IPS DF 4.7 (cell line): Measurements from ENCODE around the gene XRCC1.
"Not testable (repeated sequence)": the region's sequence is repeated elsewhere in the genome, so short reads cannot be mapped to it uniquely, and the experiment has no call there.

Experiments
- DNase-seq: peaks from one replicate; pipeline ENCODE4 v3.0.0-alpha.2; 2013; ENCODE audit warnings: low spot score; ENCODE audit errors: extremely low read depth

XRCC1 gene

DNA sequence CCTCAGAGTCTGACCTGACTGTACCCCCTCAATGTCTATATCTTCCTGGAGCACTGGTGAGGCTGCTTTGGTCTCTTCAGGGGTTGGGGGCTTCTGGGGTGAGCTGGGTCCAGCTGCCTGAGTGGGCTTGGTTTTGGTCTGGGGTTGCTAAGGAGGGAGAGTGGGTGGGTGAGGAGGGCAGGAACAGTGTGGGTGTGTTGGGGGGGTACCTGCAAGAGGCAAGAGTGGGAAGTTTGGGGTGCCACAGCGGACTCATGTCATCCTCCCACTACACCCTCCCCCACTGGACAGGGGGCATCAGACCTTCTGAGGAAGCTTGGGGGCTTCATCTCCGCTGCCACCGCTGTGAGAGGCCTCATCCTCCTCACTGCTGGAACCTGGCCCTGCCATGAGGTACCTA is 28.7 kb downstream of the XRCC1 start:
- DNase-seq, result no peak

DNA sequence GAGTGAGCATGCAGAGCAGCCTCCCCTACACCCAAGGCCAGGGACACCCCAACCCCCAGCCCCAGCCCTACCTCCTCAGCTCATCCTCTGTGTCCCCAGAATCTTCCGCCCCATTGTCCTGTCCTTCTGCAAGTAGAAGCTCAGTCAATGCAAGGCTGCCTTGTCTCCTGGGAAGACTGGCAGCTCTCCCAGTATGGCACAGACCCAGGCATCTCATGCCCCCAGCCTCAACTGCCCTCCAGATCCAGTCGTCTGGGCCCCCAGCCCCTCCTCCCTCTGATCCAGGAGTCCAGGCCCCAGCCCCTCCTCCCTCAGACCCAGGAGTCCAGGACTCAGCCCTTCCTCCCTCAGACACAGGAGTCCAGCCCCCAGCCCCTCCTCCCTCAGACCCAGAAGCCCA is 29.3 kb downstream of the XRCC1 start:
- no peak for DNase-seq

- no peak for DNase-seq
Observed at GRCh38 chr19:43545276-43545675, 30.1 kb downstream of the XRCC1 start.

DNA sequence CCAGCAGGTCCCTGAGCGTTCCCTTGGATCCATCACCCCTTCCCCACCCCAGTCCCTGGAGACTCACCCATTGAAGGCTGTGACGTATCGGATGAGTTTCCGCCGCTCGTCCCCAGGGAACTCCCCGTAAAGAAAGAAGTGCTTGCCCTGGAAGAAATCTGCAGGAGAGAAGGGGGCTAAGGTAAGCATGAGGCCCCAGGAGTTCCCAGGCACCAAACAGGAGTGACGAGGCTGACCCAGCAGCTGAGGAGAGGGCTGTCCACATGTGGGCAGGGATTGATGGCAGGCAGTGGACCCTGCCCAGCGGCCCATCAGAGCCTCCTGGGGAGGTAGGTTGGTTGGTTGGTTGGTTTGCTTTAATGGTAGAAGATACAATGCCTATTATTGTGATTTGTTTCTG is 31.2 kb downstream of the XRCC1 start:
- no peak for DNase-seq

DNA sequence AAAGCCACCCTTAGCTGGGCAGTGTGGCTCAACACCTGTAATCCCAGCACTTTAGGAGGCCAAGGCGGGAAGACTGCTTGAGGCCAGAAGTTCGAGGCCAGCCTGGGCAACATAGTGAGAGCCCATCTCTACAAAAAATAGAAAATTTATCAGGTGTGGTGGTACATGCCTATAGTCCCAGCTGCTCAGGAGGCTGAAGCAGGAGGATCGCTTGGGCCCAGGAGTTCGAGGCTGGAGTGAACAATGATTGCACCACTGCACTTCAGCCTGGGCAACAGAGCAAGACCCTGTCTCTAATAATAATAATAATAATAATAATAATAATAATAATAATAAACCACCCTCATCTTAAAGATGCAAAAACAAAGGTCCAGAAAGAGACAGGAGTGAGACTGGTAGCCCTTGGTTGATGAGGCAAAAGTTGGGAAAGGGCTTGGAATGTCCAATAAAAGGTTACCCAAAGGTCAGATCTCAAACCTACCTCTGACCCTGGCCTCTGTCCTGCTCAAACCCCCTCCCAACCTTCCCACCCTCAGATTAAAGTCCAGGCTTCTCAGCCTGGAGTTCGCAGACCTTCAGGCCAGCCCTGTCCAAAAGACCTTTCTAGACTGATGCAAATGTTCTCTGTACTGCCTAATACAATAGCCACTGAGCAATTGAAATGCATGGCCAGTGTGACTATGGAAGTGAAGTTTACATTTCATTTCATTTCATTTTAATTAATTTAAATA is 33.2 kb downstream of the XRCC1 start:
- DNase-seq, result no peak

DNA sequence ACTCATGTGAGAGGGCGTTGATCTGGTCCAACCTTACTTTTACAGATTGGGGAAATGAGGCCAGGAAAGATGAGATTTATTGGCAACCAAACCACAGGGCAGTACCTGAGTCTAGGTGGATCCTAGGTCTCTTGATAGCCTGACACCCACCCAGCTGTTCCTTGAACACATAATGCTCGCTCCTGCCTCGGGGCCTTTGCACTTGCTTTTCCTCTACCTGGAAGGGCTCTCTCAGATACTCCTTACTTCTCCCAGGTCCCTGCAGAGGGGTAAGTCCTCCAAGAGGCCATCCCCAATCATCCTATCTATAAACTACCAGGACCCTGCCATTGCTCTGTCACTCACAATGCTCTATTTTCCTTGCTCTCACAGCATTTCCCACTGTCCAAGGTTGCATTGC is 34.9 kb downstream of the XRCC1 start:
- no peak for DNase-seq

GRCh38 chr19:43538922-43539321 is 36.4 kb downstream of the XRCC1 start:
- DNase-seq, result no peak

DNA sequence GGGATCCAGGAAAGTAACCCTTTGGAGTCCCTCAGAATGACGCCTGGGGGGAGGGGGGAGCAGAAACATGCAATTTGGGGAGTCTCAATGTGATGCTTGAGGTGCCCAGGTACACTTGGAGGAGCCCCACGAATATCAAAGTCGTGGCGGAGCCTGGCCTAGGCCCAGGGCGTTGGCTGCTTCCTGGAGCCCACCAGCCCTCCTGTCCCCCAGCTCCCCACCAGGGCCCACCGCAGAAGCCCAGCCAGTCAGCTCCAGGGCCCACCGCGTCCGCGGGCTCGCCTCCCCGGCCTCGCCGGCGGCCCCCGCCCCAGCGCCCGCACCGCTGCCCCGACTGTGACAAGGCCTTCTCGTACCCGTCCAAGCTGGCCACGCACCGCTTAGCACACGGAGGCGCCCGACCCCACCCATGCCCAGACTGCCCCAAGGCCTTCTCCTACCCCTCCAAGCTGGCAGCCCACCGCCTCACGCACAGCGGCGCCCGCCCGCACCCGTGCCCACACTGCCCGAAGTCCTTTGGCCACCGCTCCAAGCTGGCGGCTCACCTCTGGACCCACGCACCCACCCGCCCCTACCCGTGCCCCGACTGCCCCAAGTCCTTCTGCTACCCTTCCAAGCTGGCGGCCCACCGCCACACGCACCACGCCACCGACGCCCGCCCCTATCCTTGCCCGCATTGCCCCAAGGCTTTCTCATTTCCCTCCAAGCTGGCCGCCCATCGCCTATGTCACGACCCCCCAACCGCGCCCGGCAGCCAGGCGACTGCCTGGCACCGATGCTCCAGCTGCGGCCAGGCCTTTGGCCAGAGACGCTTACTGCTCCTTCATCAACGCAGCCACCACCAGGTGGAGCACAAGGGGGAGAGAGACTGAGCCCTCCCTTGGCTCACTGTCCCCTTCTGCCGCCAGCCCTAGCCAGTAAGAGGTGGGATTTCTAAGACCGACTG is 40.2 kb downstream of the XRCC1 start:
- DNase-seq, result no peak

DNA sequence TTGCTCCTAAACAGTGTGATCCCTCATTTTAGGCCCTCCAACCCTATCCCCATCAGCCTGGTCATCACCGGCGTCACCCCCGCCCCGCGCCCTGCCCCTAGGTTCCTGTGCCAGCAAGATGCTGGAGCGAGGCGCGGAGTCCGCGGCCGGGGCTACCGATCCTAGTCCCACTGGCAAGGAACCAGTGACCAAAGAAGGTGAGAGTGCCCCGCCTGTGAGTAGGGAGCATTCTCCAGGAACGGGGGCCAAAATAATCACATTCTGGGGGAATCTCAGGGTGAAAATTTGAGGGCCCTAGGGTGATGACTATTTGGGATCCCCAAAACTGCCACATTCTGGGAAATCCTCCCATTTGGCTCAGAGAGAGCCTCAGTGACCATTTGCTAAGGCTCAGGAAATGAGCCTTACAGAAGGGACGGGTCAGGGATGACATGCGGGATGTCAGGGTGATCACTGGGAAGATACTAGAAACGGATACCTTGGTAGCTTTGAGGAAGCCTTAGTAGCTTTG is 41.0 kb downstream of the XRCC1 start:
- no peak for DNase-seq

GRCh38 chr19:43533546-43534304 is 41.6 kb downstream of the XRCC1 start:
- DNase-seq, result peak; percentile 93

- no peak for DNase-seq
Observed at GRCh38 chr19:43532962-43533545, 42.3 kb downstream of the XRCC1 start, which contains the start of gene ZNF575. Gene ZNF575 (plus strand): TSS chr19:43533188. CDS start chr19:43534423, 1,235 bp downstream.

- no peak for DNase-seq
Observed at GRCh38 chr19:43532571-43532961, 42.8 kb downstream of the XRCC1 start.

- DNase-seq, result no peak
Observed at GRCh38 chr19:43527860-43528622, 47.3 kb downstream of the XRCC1 start.

GRCh38 chr19:43526884-43527859 is 48.2 kb downstream of the XRCC1 start, which contains the start of gene ETHE1:
Gene ETHE1 (minus strand): TSS chr19:43527201. CDS start chr19:43527177, 24 bp downstream.
- DNase-seq, result no peak

DNA sequence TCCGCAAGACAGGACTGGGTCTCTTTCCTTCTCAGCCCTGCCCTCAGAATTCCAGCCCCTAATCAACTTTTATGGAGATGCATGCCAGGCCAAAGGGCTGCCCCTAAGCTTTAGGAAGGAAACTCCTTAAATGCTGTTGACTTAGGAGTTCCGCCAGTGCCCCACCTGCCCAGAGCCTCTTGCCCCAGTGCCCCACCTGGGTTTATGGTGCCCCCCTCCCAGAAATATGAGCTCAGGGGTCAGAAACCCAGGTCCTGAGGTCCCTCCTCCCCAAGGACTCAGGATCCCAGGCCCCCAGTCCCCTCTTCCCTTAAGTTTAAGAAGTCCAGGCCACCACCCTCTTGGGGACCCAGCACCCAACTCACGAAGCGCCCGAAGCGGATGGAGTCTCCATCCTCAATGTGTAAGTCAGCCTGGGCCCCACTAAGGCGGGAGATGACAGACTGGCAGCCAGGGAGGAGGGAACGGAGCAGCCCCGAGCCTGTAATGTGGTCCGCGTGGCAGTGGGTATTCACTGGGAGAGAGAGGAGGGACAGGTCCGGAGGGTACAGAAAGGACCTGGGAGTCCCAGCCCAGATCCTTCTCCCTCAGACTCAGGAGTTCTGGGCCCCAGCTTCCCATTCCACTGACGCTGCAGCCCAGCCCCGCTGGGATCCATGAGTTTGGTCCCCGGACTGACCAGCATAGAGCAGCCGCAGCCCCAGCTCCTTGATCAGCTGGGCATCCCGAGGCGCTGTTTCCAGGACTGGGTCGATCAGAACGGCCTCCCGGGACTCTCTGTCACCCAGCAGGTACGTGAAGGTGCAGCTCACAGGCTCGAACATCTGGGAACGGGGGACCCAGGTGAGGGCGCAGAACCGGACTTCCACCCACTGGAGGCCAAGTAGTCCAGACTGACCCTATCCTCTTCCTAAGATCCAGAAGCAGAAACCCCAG is 49.2 kb downstream of the XRCC1 start:
- DNase-seq, result no peak

DNA sequence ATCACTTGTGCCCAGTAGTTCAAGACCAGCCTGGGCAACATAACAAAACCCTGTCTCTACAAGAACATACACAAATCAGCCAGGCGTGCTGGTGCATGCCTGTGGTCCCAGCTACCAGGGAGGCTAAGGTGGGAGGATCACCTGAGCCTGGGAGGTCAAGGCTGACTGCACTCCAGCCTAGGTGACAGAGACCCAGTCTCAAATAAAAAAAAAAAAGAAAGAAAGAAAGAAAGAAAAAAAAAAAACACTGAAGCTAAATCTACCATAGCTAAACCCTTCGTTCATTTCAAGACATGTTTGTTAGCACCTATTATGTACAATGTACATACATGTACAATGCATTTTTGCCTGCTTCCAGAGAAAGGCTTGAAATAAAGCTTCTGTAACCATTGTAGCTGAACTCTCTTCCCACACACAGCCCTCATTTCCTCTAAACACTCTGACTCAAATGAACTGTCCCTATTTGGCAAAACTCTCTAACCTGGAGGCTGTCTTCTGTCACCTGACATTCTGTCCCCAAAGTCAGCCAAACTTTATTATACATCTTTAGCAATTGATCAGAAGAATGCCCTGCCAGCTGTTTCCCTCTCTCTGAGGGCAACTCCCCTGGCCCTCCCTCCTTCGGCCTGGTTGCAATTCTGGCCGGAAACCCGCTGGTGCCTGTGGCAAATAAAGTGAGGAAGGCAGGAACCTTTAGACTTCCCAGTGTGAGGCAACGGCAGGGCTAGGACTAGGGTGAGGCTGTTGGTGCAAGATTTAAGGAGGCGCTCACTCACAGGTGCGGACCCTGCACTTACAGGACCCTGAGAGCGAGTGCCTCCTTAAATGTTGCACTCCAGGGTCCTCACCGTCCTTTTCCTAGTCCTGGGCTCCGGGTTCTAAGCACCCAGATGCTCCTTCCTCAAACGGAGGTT is 50.1 kb downstream of the XRCC1 start:
- no peak for DNase-seq

GRCh38 chr19:43523696-43524095 is 51.6 kb downstream of the XRCC1 start:
- not testable (repeated sequence) for DNase-seq
